HUDEP-2 (cell line): ENCODE data around the gene ARID1B.

Source experiments
- DNase-seq, 76 experiments: peaks; one replicate each; lab custom pipeline; 2025; ENCODE audit not compliant: unreplicated experiment in 76 of 76; lab: John Stamatoyannopoulos, UW

The ARID1B gene

GRCh38 chr6:156900292-156900691 lies 123.1 kb downstream of the ARID1B start:
- no peak for DNase-seq

- DNase-seq, result no peak
These were observed 124.3 kb downstream of the ARID1B start for GRCh38 chr6:156901309-156902019.

GRCh38 chr6:156902782-156903181 lies 125.6 kb downstream of the ARID1B start:
- no peak for DNase-seq

GRCh38 chr6:156904176-156904967 lies 127.2 kb downstream of the ARID1B start:
- DNase-seq, result no peak

- no peak for DNase-seq
These were observed 128.6 kb downstream of the ARID1B start for GRCh38 chr6:156905801-156906200.

- no peak for DNase-seq
These were observed 129.3 kb downstream of the ARID1B start for GRCh38 chr6:156906451-156906850.

GRCh38 chr6:156909212-156910010 lies 132.2 kb downstream of the ARID1B start:
- no peak for DNase-seq

- no peak for DNase-seq
These were observed 132.8 kb downstream of the ARID1B start for GRCh38 chr6:156910011-156910334.

- no peak for DNase-seq
These were observed 133.8 kb downstream of the ARID1B start for GRCh38 chr6:156910938-156911337.

GRCh38 chr6:156911581-156911980 lies 134.4 kb downstream of the ARID1B start:
- DNase-seq, result no peak

GRCh38 chr6:156912431-156912830 lies 135.3 kb downstream of the ARID1B start:
- DNase-seq, result peak in 16 of 76 experiments; percentile 7 to 44 (median 21)

GRCh38 chr6:156914181-156914580 lies 137.0 kb downstream of the ARID1B start:
- no peak for DNase-seq

- no peak for DNase-seq
These were observed 139.1 kb downstream of the ARID1B start for GRCh38 chr6:156916130-156916801.

- no peak for DNase-seq
These were observed 140.0 kb downstream of the ARID1B start for GRCh38 chr6:156917213-156917612.

GRCh38 chr6:156918647-156919046 lies 141.5 kb downstream of the ARID1B start:
- DNase-seq, result no peak

- DNase-seq, result no peak
These were observed 142.2 kb downstream of the ARID1B start for GRCh38 chr6:156919370-156919769.

- DNase-seq, result no peak
These were observed 142.7 kb downstream of the ARID1B start for GRCh38 chr6:156919814-156920369.

- DNase-seq, result no peak
These were observed 147.1 kb downstream of the ARID1B start for GRCh38 chr6:156924246-156924645.

GRCh38 chr6:156925026-156925425 lies 147.8 kb downstream of the ARID1B start:
- DNase-seq, result no peak
